GM12873 (cell line): ENCODE results near the gene UMODL1.

ENCODE experiments used
- TF ChIP-seq, protein P1 (sequence below): IDR thresholded peaks from 2 replicates; pipeline ENCODE4 v1.5.1; 2012; ENCODE audit warnings: low read depth, mild to moderate bottlenecking, moderate library complexity, low read length, control low read depth; ENCODE audit not compliant: insufficient read depth; ENCODE audit errors: missing control alignments

UMODL1 gene

GRCh38 chr21:42092771-42093170, 21.7 kb downstream of the UMODL1 start:
- TF ChIP-seq, protein P1, sequence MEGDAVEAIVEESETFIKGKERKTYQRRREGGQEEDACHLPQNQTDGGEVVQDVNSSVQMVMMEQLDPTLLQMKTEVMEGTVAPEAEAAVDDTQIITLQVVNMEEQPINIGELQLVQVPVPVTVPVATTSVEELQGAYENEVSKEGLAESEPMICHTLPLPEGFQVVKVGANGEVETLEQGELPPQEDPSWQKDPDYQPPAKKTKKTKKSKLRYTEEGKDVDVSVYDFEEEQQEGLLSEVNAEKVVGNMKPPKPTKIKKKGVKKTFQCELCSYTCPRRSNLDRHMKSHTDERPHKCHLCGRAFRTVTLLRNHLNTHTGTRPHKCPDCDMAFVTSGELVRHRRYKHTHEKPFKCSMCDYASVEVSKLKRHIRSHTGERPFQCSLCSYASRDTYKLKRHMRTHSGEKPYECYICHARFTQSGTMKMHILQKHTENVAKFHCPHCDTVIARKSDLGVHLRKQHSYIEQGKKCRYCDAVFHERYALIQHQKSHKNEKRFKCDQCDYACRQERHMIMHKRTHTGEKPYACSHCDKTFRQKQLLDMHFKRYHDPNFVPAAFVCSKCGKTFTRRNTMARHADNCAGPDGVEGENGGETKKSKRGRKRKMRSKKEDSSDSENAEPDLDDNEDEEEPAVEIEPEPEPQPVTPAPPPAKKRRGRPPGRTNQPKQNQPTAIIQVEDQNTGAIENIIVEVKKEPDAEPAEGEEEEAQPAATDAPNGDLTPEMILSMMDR, result no peak

GRCh38 chr21:42093186-42093585, 22.1 kb downstream of the UMODL1 start:
- TF ChIP-seq, protein P1, result no peak

GRCh38 chr21:42093991-42094421, 22.9 kb downstream of the UMODL1 start:
- TF ChIP-seq, protein P1, result no peak

GRCh38 chr21:42094811-42095210, 23.7 kb downstream of the UMODL1 start:
- TF ChIP-seq, protein P1, result no peak

GRCh38 chr21:42095581-42095980, 24.5 kb downstream of the UMODL1 start:
- TF ChIP-seq, protein P1, result no peak

DNA sequence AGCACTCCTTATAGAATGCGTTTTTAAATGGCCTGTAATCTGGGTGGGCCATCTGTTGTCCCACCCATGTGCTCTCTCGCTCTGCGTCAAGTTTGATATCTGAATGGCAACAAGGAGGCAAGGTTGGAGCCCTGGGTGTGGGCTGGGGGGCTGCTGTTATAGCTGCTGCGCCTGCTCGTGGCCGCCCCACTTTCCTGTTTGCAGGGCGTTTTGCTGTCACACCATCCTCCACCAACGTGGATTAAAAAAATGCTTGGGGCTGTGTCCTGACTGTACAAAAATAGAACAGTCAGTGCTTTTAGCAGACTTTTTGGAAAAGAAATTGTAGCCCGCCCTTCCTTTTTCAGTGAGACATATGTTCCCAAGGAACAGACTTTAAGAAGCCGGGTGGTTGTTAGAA, 25.4 kb downstream of the UMODL1 start:
- TF ChIP-seq, protein P1, result no peak

- TF ChIP-seq, protein P1, result no peak
Observed at GRCh38 chr21:42097274-42097673, 26.2 kb downstream of the UMODL1 start.
